MM.1S (cell line): Measurements from ENCODE around the gene ADRA2B.

ENCODE experiments used
- EZH2 ChIP-seq: fragments of 300-600 bp; sonication (generic); optimal IDR thresholded peaks from 2 replicates; pipeline ENCODE3; 2017; ENCODE audit warnings: low read depth, mild to moderate bottlenecking, antibody characterized with exemption, low read length, mixed read lengths
- EZH2phosphoT487 ChIP-seq: fragments of 300-600 bp; sonication (generic); IDR thresholded peaks from 2 replicates; pipeline ENCODE4 v1.6.1; 2018; ENCODE audit warnings: antibody characterized with exemption, low read length
- TF ChIP-seq, protein P1 (sequence below): fragments of 300-600 bp; sonication (generic); IDR thresholded peaks from 2 replicates; pipeline ENCODE4 v1.5.1; 2016; ENCODE audit warnings: antibody characterized with exemption, low read length, mixed read lengths

- TF ChIP-seq, protein P1, sequence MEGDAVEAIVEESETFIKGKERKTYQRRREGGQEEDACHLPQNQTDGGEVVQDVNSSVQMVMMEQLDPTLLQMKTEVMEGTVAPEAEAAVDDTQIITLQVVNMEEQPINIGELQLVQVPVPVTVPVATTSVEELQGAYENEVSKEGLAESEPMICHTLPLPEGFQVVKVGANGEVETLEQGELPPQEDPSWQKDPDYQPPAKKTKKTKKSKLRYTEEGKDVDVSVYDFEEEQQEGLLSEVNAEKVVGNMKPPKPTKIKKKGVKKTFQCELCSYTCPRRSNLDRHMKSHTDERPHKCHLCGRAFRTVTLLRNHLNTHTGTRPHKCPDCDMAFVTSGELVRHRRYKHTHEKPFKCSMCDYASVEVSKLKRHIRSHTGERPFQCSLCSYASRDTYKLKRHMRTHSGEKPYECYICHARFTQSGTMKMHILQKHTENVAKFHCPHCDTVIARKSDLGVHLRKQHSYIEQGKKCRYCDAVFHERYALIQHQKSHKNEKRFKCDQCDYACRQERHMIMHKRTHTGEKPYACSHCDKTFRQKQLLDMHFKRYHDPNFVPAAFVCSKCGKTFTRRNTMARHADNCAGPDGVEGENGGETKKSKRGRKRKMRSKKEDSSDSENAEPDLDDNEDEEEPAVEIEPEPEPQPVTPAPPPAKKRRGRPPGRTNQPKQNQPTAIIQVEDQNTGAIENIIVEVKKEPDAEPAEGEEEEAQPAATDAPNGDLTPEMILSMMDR: no peak
- TF ChIP-seq EZH2: no peak
- no peak for TF ChIP-seq EZH2phosphoT487
Observed at GRCh38 chr2:96163768-96164429, 47.5 kb upstream of the ADRA2B start.
